ENCODE results near the gene NCLN. TPM values are rescaled to one million over a fixed set of nuclear protein-coding genes. Genes with fewer than 3 reads are reported as not detected.
A peak's percentile ranks its signal among the peaks of the same experiment; 100 is the strongest.

NCLN gene
- total and polyA plus RNA-seq, 8 donors, result 16.7 to 381 (median 50.4) TPM

GRCh38 chr19:3178377-3178972 lies 7.3 kb upstream of the NCLN start, which contains the start of gene S1PR4:
Gene S1PR4, plus strand, starts transcription at chr19:3178769. Its CDS starts 24 bp downstream, at chr19:3178793.
- Histone ChIP-seq H3K4me3 (peak within 1 kb of the TSS; percentile 19 to 48 (median 42)), H3K4me1 (peaks cover 13 to 32% (median 18%) of the 10 kb centered on the region in 4 donors), H3K36me3 (no peaks in the 10 kb centered on the region), H3K9me3 (no peaks in the 10 kb centered on the region), H3K27ac (peak within 1 kb of the TSS; percentile 38 to 87 (median 74)), H3K27me3 (no peaks in the 10 kb centered on the region)
- intact Hi-C loops (cut with DNase I; ENCODE audit: low total_unique reads), result no loop called here
- TF ChIP-seq POLR2A (IDR thresholded peaks at IDR 0.05), result no peak
- peak in 2 of 3 donors; percentile 15 to 23 for TF ChIP-seq POLR2AphosphoS5 (IDR thresholded peaks at IDR 0.05)
- 58 to 76% (median 70%) methylated on average over 35 to 42 of the region's 42 CpGs for WGBS, 5 donors
- peak in 1 of 2 donors; percentile 57 for DNase-seq

- peak overlapping the region; percentile 19 to 48 (median 42) for H3K4me3 ChIP-seq
- TF ChIP-seq EP300 (IDR thresholded peaks at IDR 0.05) (no peak), POLR2AphosphoS5 (IDR thresholded peaks at IDR 0.05) (no peak), POLR2A (IDR thresholded peaks at IDR 0.05) (no peak)
- TF ChIP-seq, protein P1, sequence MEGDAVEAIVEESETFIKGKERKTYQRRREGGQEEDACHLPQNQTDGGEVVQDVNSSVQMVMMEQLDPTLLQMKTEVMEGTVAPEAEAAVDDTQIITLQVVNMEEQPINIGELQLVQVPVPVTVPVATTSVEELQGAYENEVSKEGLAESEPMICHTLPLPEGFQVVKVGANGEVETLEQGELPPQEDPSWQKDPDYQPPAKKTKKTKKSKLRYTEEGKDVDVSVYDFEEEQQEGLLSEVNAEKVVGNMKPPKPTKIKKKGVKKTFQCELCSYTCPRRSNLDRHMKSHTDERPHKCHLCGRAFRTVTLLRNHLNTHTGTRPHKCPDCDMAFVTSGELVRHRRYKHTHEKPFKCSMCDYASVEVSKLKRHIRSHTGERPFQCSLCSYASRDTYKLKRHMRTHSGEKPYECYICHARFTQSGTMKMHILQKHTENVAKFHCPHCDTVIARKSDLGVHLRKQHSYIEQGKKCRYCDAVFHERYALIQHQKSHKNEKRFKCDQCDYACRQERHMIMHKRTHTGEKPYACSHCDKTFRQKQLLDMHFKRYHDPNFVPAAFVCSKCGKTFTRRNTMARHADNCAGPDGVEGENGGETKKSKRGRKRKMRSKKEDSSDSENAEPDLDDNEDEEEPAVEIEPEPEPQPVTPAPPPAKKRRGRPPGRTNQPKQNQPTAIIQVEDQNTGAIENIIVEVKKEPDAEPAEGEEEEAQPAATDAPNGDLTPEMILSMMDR (IDR thresholded peaks at IDR 0.05), result no peak
- intact Hi-C loops (cut with DNase I; ENCODE audit: low total_unique reads), result no loop called here
- H3K4me1 ChIP-seq, result peaks cover 13 to 39% (median 20%) of the 10 kb centered on the region in 4 donors
- WGBS, 5 donors, result 67 to 81% (median 78%) methylated on average over 27 to 52 of the region's 52 CpGs
- H3K36me3 ChIP-seq, result no peaks in the 10 kb centered on the region
- no peaks in the 10 kb centered on the region for H3K9me3 ChIP-seq
- H3K27ac ChIP-seq, result peak overlapping the region; percentile 7 to 87 (median 74)
- H3K27me3 ChIP-seq, result no peaks in the 10 kb centered on the region
- DNase-seq, result no peak
Observed at GRCh38 chr19:3178973-3179738, 6.6 kb upstream of the NCLN start.

- no peak for DNase-seq
- H3K4me3 ChIP-seq, result peak overlapping the region; percentile 19 to 48 (median 42)
- peak overlapping the region in 3 of 5 donors; percentile 74 to 87 (median 80) for H3K27ac ChIP-seq
- H3K27me3 ChIP-seq, result no peaks in the 10 kb centered on the region
- H3K36me3 ChIP-seq, result no peaks in the 10 kb centered on the region
- WGBS, 5 donors, result 76 to 89% (median 85%) methylated on average over 17 to 31 of the region's 31 CpGs
- no peak for TF ChIP-seq POLR2AphosphoS5 (IDR thresholded peaks at IDR 0.05)
- TF ChIP-seq, protein P1 (IDR thresholded peaks at IDR 0.05), result no peak
- TF ChIP-seq EP300 (IDR thresholded peaks at IDR 0.05), result no peak
- TF ChIP-seq POLR2A (IDR thresholded peaks at IDR 0.05), result no peak
- H3K9me3 ChIP-seq, result no peaks in the 10 kb centered on the region
- intact Hi-C loops (cut with DNase I; ENCODE audit: low total_unique reads), result no loop called here
- peaks cover 13 to 46% (median 23%) of the 10 kb centered on the region in 4 donors for H3K4me1 ChIP-seq
Observed at GRCh38 chr19:3179739-3180293, 5.9 kb upstream of the NCLN start.

DNA sequence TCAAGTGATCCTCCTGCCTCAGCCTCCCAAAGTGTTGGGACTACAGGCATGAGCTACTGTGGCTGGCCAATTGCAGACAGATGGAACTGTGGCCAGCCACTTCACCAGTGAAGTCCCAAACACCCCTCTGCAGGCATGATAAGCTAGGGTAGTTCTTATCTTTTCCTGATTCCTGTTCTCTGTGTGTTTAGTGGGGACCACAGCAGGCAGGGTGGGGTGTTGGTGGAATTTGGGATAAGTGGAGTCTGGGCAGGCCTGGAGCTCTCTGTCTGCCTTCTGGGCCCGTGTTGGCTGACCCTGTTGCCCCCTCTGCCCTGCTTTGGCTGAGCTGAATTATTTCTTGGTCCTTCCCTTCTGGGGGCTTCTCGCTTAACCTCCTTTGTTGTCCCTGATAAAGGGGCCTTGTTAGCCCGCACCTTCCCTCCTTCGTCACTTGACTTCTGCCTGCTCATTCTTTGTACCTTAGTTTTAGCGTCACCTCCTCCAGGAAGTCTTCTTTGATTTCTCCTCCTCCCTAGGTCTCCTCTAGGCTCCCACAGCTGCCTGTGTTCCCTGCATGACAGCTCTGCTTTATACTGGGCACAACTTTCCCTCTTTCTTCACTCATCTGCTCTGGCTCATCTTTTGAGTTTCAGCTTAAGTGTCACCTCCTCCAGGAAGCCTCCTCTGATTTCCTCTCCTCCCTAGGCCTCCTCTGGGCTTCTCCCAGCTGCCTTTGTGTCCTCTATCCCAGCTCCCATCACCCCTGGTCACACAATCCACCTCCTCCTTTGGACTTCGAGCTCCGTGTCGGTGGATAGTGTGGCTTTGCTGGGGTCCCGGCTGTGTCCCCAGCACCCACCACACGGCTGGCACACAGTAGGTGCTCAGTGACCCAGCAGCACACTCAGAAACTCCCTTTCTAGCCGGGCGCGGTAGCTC lies 1.7 kb upstream of the NCLN start:
- Histone ChIP-seq H3K36me3 (peaks cover 0 to 5% (median 0%) of the 10 kb centered on the region in 4 donors), H3K27ac (peak overlapping the region in 1 of 5 donors; percentile 35), H3K9me3 (no peaks in the 10 kb centered on the region), H3K4me3 (no peak overlapping the region), H3K4me1 (peaks cover 25 to 53% (median 41%) of the 10 kb centered on the region in 4 donors), H3K27me3 (no peaks in the 10 kb centered on the region)
- WGBS, 5 donors, result 59 to 75% (median 67%) methylated on average over 10 to 13 of the region's 13 CpGs
- no peak for TF ChIP-seq EP300 (IDR thresholded peaks at IDR 0.05)
- TF ChIP-seq POLR2A (IDR thresholded peaks at IDR 0.05), result no peak
- TF ChIP-seq POLR2AphosphoS5 (IDR thresholded peaks at IDR 0.05), result no peak
- intact Hi-C loops (cut with DNase I; ENCODE audit: low total_unique reads), result no loop called here
- DNase-seq, result no peak

Measured in stomach (tissue), 9 donors.